MM.1S (cell line): Measurements from ENCODE around the gene INO80D.

Source experiments
- DNase-seq: peaks from one replicate; pipeline ENCODE4 v3.0.0-alpha.2; 2015
- H2AFZ ChIP-seq: fragments of 300-600 bp; sonication (generic); 2 replicates; pipeline ENCODE4 v1.6.0; 2016; ENCODE audit warnings: antibody characterized with exemption, low read length
- H3F3A ChIP-seq: fragments of 300-600 bp; sonication (generic); 2 replicates; pipeline ENCODE4 v1.6.1; 2016; ENCODE audit warnings: mild to moderate bottlenecking, antibody characterized with exemption, low read length, moderate library complexity, mixed read lengths; ENCODE audit not compliant: insufficient read depth
- H3K27ac ChIP-seq: fragments of 300-600 bp; sonication (generic); 2 replicates; pipeline ENCODE4 v1.5.1; 2016; ENCODE audit warnings: mild to moderate bottlenecking, low read length
- H3K27me3 ChIP-seq: fragments of 300-600 bp; sonication (generic); replicated peaks from 2 replicates; pipeline ENCODE4 v1.6.0; 2016; ENCODE audit warnings: low read length; ENCODE audit not compliant: insufficient read depth
- H3K36me3 ChIP-seq: fragments of 300-600 bp; sonication (generic); replicated peaks from 2 replicates; pipeline ENCODE4 v1.6.1; 2016; ENCODE audit warnings: mild to moderate bottlenecking, low read length, mixed read lengths; ENCODE audit not compliant: insufficient read depth
- H3K4me1 ChIP-seq: fragments of 300-600 bp; sonication (generic); 2 replicates; pipeline ENCODE4 v1.6.1; 2016; ENCODE audit warnings: low read length, mixed read lengths
- H3K4me2 ChIP-seq: fragments of 300-600 bp; sonication (generic); 2 replicates; pipeline ENCODE4 v1.6.0; 2016; ENCODE audit warnings: low read depth, low read length
- H3K4me3 ChIP-seq: fragments of 300-600 bp; sonication (generic); 2 replicates; pipeline ENCODE4 v1.5.1; 2016; ENCODE audit warnings: low read length, mixed read lengths
- H3K79me2 ChIP-seq: fragments of 300-600 bp; sonication (generic); 2 replicates; pipeline ENCODE4 v1.6.1; 2016; ENCODE audit warnings: mixed run types, low read length, mixed read lengths
- H3K9ac ChIP-seq: fragments of 300-600 bp; sonication (generic); 2 replicates; pipeline ENCODE4 v1.6.1; 2016; ENCODE audit warnings: low read length, mixed read lengths
- H3K9me2 ChIP-seq: fragments of 300-600 bp; sonication (generic); replicated peaks from 2 replicates; pipeline ENCODE4 v1.6.1; 2016; ENCODE audit warnings: mild to moderate bottlenecking, low read length, mixed read lengths; ENCODE audit not compliant: insufficient read depth
- H3K9me3 ChIP-seq: fragments of 300-600 bp; sonication (generic); replicated peaks from 2 replicates; pipeline ENCODE4 v1.6.1; 2016; ENCODE audit warnings: mild to moderate bottlenecking, low read length, mixed read lengths; ENCODE audit not compliant: insufficient read depth
- H4K20me1 ChIP-seq: fragments of 300-600 bp; sonication (generic); 2 replicates; pipeline ENCODE4 v1.6.1; 2016; ENCODE audit warnings: mild to moderate bottlenecking, low read length, moderate library complexity, mixed read lengths; ENCODE audit not compliant: insufficient read depth
- EZH2 ChIP-seq: fragments of 300-600 bp; sonication (generic); optimal IDR thresholded peaks from 2 replicates; pipeline ENCODE3; 2017; ENCODE audit warnings: low read depth, mild to moderate bottlenecking, antibody characterized with exemption, low read length, mixed read lengths
- EZH2phosphoT487 ChIP-seq: fragments of 300-600 bp; sonication (generic); IDR thresholded peaks from 2 replicates; pipeline ENCODE4 v1.6.1; 2018; ENCODE audit warnings: antibody characterized with exemption, low read length
- TF ChIP-seq, protein P1 (sequence below): fragments of 300-600 bp; sonication (generic); IDR thresholded peaks from 2 replicates; pipeline ENCODE4 v1.5.1; 2016; ENCODE audit warnings: antibody characterized with exemption, low read length, mixed read lengths

INO80D gene

DNA sequence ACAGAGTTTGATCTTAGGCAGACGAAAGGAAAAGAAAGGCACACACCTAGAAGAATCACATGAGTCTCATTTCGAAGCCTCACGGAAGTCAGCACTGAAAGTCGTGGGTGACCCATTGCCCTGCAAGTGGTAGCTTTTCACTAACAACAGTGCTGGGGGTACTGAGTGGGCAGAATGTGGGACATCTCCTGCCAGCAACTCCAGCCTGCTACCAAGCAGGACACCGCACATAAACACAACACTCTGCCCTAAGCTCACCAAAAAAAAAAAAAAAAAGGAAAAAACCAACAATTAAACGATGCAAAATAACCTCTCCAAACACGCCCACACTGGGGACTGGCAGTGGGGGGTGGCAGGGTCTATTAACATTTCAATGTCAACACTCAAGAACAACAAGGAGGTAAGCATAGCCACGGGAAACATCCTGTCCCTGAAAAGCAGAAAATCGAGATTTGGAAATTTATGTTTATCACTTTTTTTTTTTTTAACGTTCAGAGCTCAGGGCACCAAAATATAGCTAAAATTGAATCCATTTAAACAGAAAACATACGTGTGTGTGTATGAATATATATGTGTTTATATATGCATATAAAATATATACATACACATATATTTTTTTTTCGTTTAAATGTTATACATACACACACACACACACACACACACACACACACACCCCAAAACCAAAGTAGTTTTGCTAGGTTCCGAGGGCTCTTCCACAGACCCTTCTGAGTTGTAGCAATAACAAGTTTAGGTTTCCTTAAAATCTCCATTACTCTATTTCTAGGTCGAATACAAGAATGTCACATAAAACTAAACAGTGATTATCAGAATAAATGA is 2.2 kb downstream of the INO80D start:
- H4K20me1 ChIP-seq = peaks cover 7% of the 10 kb centered on the region; the same call in 1 of the 2 replicates
- peaks cover 17% of the 10 kb centered on the region for H3F3A ChIP-seq
- H3K9me2 ChIP-seq = no peaks in the 10 kb centered on the region
- peaks cover 83% of the 10 kb centered on the region for H3K79me2 ChIP-seq
- H3K9ac ChIP-seq = peak overlapping the region; percentile 85; the same call in 1 of the 2 replicates
- H3K4me1 ChIP-seq = peaks cover 18% of the 10 kb centered on the region
- H3K9me3 ChIP-seq = no peaks in the 10 kb centered on the region
- H3K27me3 ChIP-seq = no peaks in the 10 kb centered on the region
- TF ChIP-seq, protein P1, sequence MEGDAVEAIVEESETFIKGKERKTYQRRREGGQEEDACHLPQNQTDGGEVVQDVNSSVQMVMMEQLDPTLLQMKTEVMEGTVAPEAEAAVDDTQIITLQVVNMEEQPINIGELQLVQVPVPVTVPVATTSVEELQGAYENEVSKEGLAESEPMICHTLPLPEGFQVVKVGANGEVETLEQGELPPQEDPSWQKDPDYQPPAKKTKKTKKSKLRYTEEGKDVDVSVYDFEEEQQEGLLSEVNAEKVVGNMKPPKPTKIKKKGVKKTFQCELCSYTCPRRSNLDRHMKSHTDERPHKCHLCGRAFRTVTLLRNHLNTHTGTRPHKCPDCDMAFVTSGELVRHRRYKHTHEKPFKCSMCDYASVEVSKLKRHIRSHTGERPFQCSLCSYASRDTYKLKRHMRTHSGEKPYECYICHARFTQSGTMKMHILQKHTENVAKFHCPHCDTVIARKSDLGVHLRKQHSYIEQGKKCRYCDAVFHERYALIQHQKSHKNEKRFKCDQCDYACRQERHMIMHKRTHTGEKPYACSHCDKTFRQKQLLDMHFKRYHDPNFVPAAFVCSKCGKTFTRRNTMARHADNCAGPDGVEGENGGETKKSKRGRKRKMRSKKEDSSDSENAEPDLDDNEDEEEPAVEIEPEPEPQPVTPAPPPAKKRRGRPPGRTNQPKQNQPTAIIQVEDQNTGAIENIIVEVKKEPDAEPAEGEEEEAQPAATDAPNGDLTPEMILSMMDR = no peak
- no peak for TF ChIP-seq EZH2
- TF ChIP-seq EZH2phosphoT487 = no peak
- peak overlapping the region; percentile 66; the same call in 1 of the 2 replicates for H3K27ac ChIP-seq
- peak overlapping the region; percentile 94 for H3K4me3 ChIP-seq
- H2AFZ ChIP-seq = peak overlapping the region; percentile 52
- H3K36me3 ChIP-seq = no peaks in the 10 kb centered on the region
- peak overlapping the region; percentile 96 for H3K4me2 ChIP-seq
- DNase-seq = peak; percentile 55

DNA sequence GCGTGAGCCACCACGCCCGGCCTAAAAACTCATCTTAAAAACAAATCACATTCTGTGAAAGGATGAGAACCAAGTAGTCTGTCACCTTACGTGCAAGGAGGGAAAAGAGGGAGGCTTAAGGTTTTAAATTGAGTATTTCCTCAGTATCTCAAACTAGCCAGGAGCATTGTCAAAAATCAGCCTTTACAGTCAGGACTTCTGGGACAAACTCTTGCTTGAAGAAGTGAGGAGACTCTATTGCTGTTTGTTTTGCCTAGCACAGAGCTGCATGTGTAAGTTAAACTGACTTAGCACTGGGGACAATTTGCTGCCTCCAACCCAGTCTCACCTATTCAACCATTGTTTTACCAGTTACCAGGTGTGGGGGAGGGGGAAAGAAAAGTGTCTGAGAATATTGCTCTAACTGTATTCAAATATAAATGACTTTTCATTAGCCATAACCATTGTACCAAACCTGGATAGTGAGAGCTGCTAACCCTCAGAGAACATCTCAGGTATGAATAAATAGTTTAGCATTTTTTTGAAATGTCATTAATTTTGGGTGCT is 3.6 kb downstream of the INO80D start:
- no peak overlapping the region for H3K4me3 ChIP-seq
- no peak overlapping the region for H2AFZ ChIP-seq
- no peak overlapping the region for H3K9ac ChIP-seq
- H3K27ac ChIP-seq = no peak overlapping the region
- no peaks in the 10 kb centered on the region for H3K9me2 ChIP-seq
- TF ChIP-seq, protein P1 = no peak
- no peak for TF ChIP-seq EZH2
- TF ChIP-seq EZH2phosphoT487 = no peak
- H3K79me2 ChIP-seq = peaks cover 89% of the 10 kb centered on the region
- no peaks in the 10 kb centered on the region for H3K27me3 ChIP-seq
- no peaks in the 10 kb centered on the region for H3K9me3 ChIP-seq
- no peak overlapping the region for H3K4me2 ChIP-seq
- H4K20me1 ChIP-seq = peaks cover 7% of the 10 kb centered on the region; the same call in 1 of the 2 replicates
- DNase-seq = no peak
- peaks cover 17% of the 10 kb centered on the region for H3F3A ChIP-seq
- peaks cover 18% of the 10 kb centered on the region for H3K4me1 ChIP-seq
- H3K36me3 ChIP-seq = no peaks in the 10 kb centered on the region

DNA sequence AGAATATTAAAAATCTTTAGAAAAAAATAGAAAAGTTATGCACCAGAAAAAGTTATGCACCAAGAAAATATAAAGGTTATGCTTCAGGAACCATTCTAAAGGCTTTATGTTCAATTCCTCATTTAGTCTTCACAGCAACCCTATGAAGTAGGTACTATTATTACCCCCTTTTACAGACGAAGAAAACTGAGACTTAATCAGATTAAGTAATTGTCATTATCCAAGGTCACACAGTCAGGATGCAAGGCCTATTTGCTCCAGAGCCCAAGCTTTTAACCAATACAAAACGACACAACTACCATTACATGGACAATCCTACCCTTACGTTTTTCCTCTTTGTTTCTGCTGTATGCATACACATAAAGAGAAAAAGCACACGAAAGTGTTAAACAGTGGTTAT is 5.0 kb downstream of the INO80D start:
- no peak for DNase-seq
- H3K9me2 ChIP-seq = no peaks in the 10 kb centered on the region
- H3K4me3 ChIP-seq = no peak overlapping the region
- no peak overlapping the region for H2AFZ ChIP-seq
- peaks cover 18% of the 10 kb centered on the region for H3K4me1 ChIP-seq
- no peak overlapping the region for H3K27ac ChIP-seq
- H3K27me3 ChIP-seq = no peaks in the 10 kb centered on the region
- no peaks in the 10 kb centered on the region for H3K36me3 ChIP-seq
- H3F3A ChIP-seq = peaks cover 8% of the 10 kb centered on the region
- peaks cover 7% of the 10 kb centered on the region; the same call in 1 of the 2 replicates for H4K20me1 ChIP-seq
- no peak overlapping the region for H3K9ac ChIP-seq
- no peaks in the 10 kb centered on the region for H3K9me3 ChIP-seq
- H3K79me2 ChIP-seq = peaks cover 90% of the 10 kb centered on the region
- TF ChIP-seq EZH2 (no peak), EZH2phosphoT487 (no peak)
- TF ChIP-seq, protein P1 = no peak
- H3K4me2 ChIP-seq = no peak overlapping the region
